C4-2B (cell line): ENCODE results near the gene POLD1.

Source experiments
- CTCF ChIP-seq: fragments of 450-650 bp; conservative IDR thresholded peaks from 2 replicates; pipeline ENCODE4 v1.5.1; 2017; ENCODE audit warnings: mild to moderate bottlenecking
- ZFX ChIP-seq: fragments of 450-650 bp; IDR thresholded peaks from 2 replicates; pipeline ENCODE4 v1.6.1; 2017

GRCh38 chr19:50361290-50362029, 22.7 kb upstream of the POLD1 start:
- TF ChIP-seq CTCF: no peak
- TF ChIP-seq ZFX: no peak
